ENCODE measurements around the gene ACSM6.
"Not testable (repeated sequence)": the region's sequence is repeated elsewhere in the genome, so short reads cannot be mapped to it uniquely, and the experiment has no call there.

The ACSM6 gene

DNA sequence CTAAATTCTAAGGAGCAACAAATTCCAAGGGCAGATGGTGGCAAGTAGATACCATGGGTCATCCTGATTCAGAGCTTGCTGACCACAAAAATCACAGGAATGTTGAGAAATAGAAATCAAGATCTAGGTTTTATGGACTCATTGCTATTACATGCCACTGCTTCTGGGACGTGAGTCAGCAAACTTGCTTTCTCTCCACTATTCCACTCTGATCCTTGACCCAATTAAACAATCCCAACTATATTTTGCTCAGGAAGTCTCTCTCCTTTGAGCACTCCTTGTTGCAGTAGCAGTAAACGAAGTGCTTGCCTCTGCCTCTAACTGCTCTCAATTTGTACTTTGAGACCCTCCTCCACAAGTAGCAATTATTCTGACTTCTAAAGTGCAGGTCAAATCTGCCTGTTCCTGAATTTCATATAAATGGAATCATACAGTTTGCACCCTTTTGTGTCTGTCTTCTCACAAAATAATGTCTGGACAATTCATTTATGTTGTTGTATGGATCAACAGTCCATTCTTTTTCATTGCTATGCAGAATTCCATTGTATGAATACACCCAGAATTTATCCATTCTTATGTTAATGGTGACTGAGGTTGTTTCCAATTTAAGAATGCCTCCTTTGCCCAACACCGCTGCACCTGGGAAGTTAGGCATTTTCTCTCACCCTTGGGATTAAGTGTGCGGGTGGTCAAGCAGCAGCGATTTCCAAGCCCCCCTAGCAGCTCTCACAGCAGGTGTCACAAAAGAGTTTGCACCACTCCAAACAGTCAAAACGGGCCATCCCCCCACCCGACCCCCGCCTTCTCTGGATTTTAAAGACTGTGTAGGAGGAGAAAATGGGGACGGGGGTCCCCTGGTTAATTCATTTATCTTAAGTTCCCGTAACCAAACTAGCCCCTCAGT, 35.9 kb downstream of the ACSM6 start:
- Histone ChIP-seq H3K4me3 (ENCODE audit: low read length) (peak overlapping the region; percentile 76), H3K9me3 (ENCODE audit: control insufficient read depth, insufficient read depth, low read length) (no peaks in the 10 kb centered on the region), H3K36me3 (ENCODE audit: control insufficient read depth, low read length) (peaks cover 4% of the 10 kb centered on the region; the same call in 1 of the 2 replicates), H4K20me1 (ENCODE audit: control insufficient read depth, insufficient read depth, low read depth, low read length) (no peaks in the 10 kb centered on the region), H3F3A (ENCODE audit: control insufficient read depth, insufficient read depth) (no peaks in the 10 kb centered on the region), H3K79me2 (ENCODE audit: control insufficient read depth, low read length) (no peaks in the 10 kb centered on the region), H3K4me2 (ENCODE audit: low read length) (peak overlapping the region; percentile 84), H3K9me2 (replicated peaks; ENCODE audit: control insufficient read depth, low read length) (no peaks in the 10 kb centered on the region), H3K4me1 (ENCODE audit: control insufficient read depth, low read length) (peaks cover 18% of the 10 kb centered on the region), H3K27ac (ENCODE audit: low read depth, low read length) (no peak overlapping the region), H3K27me3 (ENCODE audit: control insufficient read depth, low read length) (no peaks in the 10 kb centered on the region)
- TF ChIP-seq EZH2phosphoT487 (IDR thresholded peaks at IDR 0.05; ENCODE audit: borderline replicate concordance, low read length) (no peak), CTCF (IDR thresholded peaks at IDR 0.05; ENCODE audit: low read depth, low read length, poor library complexity, severe bottlenecking) (no peak)

DNA sequence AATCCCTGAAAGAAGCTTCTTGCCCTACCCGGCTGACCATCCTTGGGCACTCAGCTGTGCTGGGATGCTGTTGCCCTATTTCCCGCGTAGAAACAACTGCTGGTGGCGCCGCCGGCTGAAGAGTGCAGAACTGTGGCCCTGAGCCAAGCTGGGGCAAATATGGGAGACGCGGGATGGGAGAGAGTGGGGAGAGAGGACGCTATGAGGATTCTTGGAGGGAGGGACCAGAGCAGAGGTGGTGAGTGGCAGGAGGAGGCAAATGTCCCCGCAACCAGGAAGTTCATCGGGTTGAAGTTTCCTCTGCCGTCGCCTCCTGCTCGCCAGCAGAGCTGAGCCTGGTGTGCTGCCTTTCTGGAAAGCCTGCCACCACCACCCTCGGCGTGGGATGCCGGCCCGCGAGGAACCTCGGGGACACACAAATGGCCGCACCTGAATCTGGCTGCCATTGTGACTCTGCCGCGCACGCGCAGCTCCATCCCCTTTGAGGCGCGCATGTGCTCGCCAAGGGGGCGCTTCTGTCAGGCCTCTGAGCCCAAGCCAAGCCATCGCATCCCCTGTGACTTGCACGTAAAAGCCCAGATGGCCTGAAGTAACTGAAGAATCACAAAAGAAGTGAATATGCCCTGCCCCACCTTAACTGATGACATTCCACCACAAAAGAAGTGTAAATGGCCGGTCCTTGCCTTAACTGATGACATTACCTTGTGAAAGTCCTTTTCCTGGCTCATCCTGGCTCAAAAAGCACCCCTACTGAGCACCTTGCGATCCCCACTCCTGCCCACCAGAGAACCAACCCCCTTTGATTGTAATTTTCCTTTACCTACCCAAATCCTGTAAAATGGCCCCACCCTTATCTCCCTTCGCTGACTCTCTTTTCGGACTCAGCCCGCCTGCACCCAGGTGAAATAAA, 36.9 kb downstream of the ACSM6 start:
- not testable (repeated sequence) for H3K9me3 ChIP-seq (ENCODE audit: control insufficient read depth, insufficient read depth, low read length); H3K79me2 ChIP-seq (ENCODE audit: control insufficient read depth, low read length); H3K9me2 ChIP-seq (replicated peaks; ENCODE audit: control insufficient read depth, low read length); H4K20me1 ChIP-seq (ENCODE audit: control insufficient read depth, insufficient read depth, low read depth, low read length); H3K36me3 ChIP-seq (ENCODE audit: control insufficient read depth, low read length); H3F3A ChIP-seq (ENCODE audit: control insufficient read depth, insufficient read depth); H3K27ac ChIP-seq (ENCODE audit: low read depth, low read length); H3K27me3 ChIP-seq (ENCODE audit: control insufficient read depth, low read length)
- Histone ChIP-seq H3K4me3 (ENCODE audit: low read length) (peak overlapping the region; percentile 76), H3K4me2 (ENCODE audit: low read length) (peak overlapping the region; percentile 84), H3K4me1 (ENCODE audit: control insufficient read depth, low read length) (peaks cover 22% of the 10 kb centered on the region)

DNA sequence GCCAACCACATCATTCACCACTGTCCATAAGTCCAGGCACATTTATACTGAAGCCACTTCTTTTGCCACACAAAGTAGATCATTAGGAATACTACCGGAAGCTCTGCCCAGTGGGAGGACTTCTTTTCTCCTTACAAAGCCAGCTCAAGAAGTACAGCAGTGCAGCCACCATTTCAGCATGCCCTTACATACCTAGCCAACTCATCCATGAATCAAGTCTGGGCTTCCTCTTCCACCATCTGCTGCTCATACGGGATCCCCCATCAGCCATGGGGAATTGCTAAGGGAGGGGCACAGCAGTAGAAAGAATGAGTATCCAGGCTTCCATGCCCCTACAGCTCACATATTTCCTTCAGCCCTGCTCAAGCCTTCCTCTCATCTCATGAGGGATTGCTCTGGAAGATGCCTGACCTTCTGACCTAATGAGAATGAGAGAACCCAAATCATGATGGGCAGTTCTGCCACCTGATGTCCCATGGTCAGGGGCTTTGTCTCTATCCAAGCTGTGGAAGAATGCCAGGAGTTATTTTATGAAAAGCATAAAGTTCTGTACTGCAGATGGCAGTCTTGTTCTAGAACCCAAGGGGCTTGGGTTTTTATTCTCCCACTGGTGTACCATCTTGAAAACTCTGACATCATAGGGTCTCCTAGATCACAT, 39.5 kb downstream of the ACSM6 start:
- H4K20me1 ChIP-seq (ENCODE audit: control insufficient read depth, insufficient read depth, low read depth, low read length) = no peaks in the 10 kb centered on the region
- no peak overlapping the region for H3K27ac ChIP-seq (ENCODE audit: low read depth, low read length)
- H3K4me2 ChIP-seq (ENCODE audit: low read length) = no peak overlapping the region
- peaks cover 31% of the 10 kb centered on the region for H3K4me1 ChIP-seq (ENCODE audit: control insufficient read depth, low read length)
- H3K36me3 ChIP-seq (ENCODE audit: control insufficient read depth, low read length) = peaks cover 33% of the 10 kb centered on the region
- H3K4me3 ChIP-seq (ENCODE audit: low read length) = no peak overlapping the region
- TF ChIP-seq CTCF (IDR thresholded peaks at IDR 0.05; ENCODE audit: low read depth, low read length, poor library complexity, severe bottlenecking) (no peak), EZH2phosphoT487 (IDR thresholded peaks at IDR 0.05; ENCODE audit: borderline replicate concordance, low read length) (no peak)
- no peaks in the 10 kb centered on the region for H3K9me3 ChIP-seq (ENCODE audit: control insufficient read depth, insufficient read depth, low read length)
- H3F3A ChIP-seq (ENCODE audit: control insufficient read depth, insufficient read depth) = peaks cover 3% of the 10 kb centered on the region; the same call in 1 of the 2 replicates
- no peaks in the 10 kb centered on the region for H3K9me2 ChIP-seq (replicated peaks; ENCODE audit: control insufficient read depth, low read length)
- no peaks in the 10 kb centered on the region for H3K27me3 ChIP-seq (ENCODE audit: control insufficient read depth, low read length)
- H3K79me2 ChIP-seq (ENCODE audit: control insufficient read depth, low read length) = no peaks in the 10 kb centered on the region

Data from DOHH2 (cell line).